Activated CD8-positive, alpha-beta T cell treated with anti-CD3 and anti-CD28 coated beads, Interleukin-2, amount 10 ng/mL, durations not matched to agents 7 days and 5 days (primary cell): Measurements from ENCODE around the gene ZDHHC24. TPM values are rescaled to one million over a fixed set of nuclear protein-coding genes. Genes with fewer than 3 reads are reported as not detected.

Source experiments
- ATAC-seq: fragments of 150-1000 bp; cut with Tn5 transposase; one replicate; pipeline ENCODE4 v1.10.0; 2021; ENCODE audit warnings: moderate library complexity
- CTCF ChIA-PET: fragments of 350-600 bp; sonication (Branson Sonifier 250); formaldehyde crosslinking; loops from one replicate; lab custom pipeline; 2021; ENCODE audit warnings: antibody characterized with exemption; lab: Charles Lee
- POLR2A ChIA-PET: fragments of 350-600 bp; sonication (Branson Sonifier 250); formaldehyde crosslinking; loops from one replicate; lab custom pipeline; 2021; ENCODE audit warnings: antibody characterized with exemption; lab: Charles Lee
- DNase-seq: peaks from one replicate; pipeline ENCODE4 v3.0.0-alpha.2; 2020
- H3K27ac Mint-ChIP-seq: one replicate; pipeline ENCODE4 v1.8.0; 2021; ENCODE audit warnings: mild to moderate bottlenecking, mixed read lengths
- H3K27me3 Mint-ChIP-seq: one replicate; pipeline ENCODE4 v1.8.0; 2021; ENCODE audit warnings: low read depth, mixed read lengths
- H3K36me3 Mint-ChIP-seq: one replicate; pipeline ENCODE4 v1.8.0; 2021; ENCODE audit warnings: low read depth, mixed read lengths
- H3K4me1 Mint-ChIP-seq: one replicate; pipeline ENCODE4 v1.8.0; 2021; ENCODE audit warnings: low read depth, mixed read lengths
- H3K4me3 Mint-ChIP-seq: one replicate; pipeline ENCODE4 v1.8.0; 2021; ENCODE audit warnings: mild to moderate bottlenecking, mixed read lengths
- H3K9me3 Mint-ChIP-seq: one replicate; pipeline ENCODE4 v1.8.0; 2022; ENCODE audit warnings: mixed read lengths; ENCODE audit not compliant: insufficient read depth
- total RNA-seq, 2 experiments: library from RNA; stranded (reverse); gene quantifications; one replicate each; pipeline ENCODE4 v1.2.3, GENCODE V29; 2021

The ZDHHC24 gene
- total RNA-seq, 2 experiments from 2014 or later = 15.5 to 15.9 TPM

- ChIA-PET CTCF (no interaction called here), POLR2A (no interaction called here)
- DNase-seq (no peak), ATAC-seq (no peak)
- H3K9me3 Mint-ChIP-seq = no peaks in the 10 kb centered on the region
- H3K36me3 Mint-ChIP-seq = peaks cover 4% of the 10 kb centered on the region
- H3K27ac Mint-ChIP-seq = no peak overlapping the region
- no peaks in the 10 kb centered on the region for H3K27me3 Mint-ChIP-seq
- no peak overlapping the region for H3K4me3 Mint-ChIP-seq
- H3K4me1 Mint-ChIP-seq = no peaks in the 10 kb centered on the region
Observed at GRCh38 chr11:66529069-66529468, 16.8 kb downstream of the ZDHHC24 start.

DNA sequence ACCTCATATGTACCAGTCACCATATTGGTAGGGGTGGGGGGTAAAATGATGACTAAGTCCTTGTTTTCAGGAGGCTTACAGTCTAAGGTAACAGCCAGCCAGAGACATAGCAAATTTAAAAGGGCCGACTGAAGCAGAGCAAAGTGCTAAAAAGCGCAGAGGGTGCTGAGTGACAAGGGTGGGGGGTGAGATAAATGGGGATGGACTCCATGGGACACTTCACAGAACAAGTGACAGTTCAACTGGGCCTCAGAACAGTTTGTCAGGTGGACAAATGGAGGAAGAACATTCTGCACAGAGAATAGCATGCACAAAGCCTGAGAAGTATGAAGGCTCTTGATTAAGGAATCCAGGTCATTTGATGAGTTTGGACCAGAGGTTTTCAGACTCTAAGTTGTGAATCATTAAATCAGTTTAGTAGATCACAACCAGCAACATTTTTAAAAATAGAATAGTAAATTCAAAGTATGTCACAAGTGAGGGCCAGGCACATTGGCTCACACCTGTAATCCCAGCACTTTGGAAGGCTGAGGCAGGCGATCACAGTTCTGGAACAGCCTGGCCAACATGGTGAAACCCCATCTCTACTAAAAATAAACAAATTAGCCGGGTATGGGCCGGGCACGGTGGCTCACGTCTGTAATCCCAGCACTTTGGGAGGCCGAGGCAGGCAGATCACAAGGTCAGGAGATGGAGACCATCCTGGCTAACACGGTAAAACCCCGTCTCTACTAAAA lies 21.4 kb downstream of the ZDHHC24 start:
- peaks cover 12% of the 10 kb centered on the region for H3K36me3 Mint-ChIP-seq
- H3K27ac Mint-ChIP-seq = no peak overlapping the region
- H3K9me3 Mint-ChIP-seq = no peaks in the 10 kb centered on the region
- H3K4me3 Mint-ChIP-seq = no peak overlapping the region
- ChIA-PET POLR2A (no interaction called here), CTCF (no interaction called here)
- H3K4me1 Mint-ChIP-seq = no peaks in the 10 kb centered on the region
- no peak for ATAC-seq
- no peaks in the 10 kb centered on the region for H3K27me3 Mint-ChIP-seq
- DNase-seq = no peak

- no peak overlapping the region for H3K27ac Mint-ChIP-seq
- H3K9me3 Mint-ChIP-seq = no peaks in the 10 kb centered on the region
- H3K27me3 Mint-ChIP-seq = no peaks in the 10 kb centered on the region
- ATAC-seq (no peak), DNase-seq (no peak)
- POLR2A ChIA-PET = no interaction called here
- CTCF ChIA-PET = no interaction called here
- H3K4me1 Mint-ChIP-seq = no peaks in the 10 kb centered on the region
- H3K4me3 Mint-ChIP-seq = no peak overlapping the region
- H3K36me3 Mint-ChIP-seq = peaks cover 12% of the 10 kb centered on the region
Observed at GRCh38 chr11:66523611-66524010, 22.2 kb downstream of the ZDHHC24 start.

DNA sequence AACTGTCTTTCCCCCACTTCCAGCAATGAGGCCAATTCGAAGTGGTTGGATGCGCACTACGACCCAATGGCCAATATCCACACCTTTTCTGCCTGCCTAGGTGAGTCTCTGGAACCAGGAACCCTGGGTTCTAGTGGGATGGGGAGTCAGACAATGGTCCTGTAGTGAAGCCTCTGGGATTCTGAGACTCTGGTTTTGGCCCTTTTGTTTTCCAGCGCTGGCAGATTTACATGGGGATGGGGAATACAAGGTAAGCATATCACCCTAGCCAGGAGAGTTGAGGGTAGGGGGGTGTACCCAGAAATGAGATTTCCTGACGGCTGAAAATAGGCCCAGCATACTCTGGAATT lies 34.9 kb downstream of the ZDHHC24 start:
- H3K9me3 Mint-ChIP-seq = no peaks in the 10 kb centered on the region
- H3K4me1 Mint-ChIP-seq = peaks cover 25% of the 10 kb centered on the region
- DNase-seq = no peak
- peak; percentile 7 for ATAC-seq
- CTCF ChIA-PET = interaction anchor here (1.2 kb wide), 1 partner anchor 32 kb away, joined by 4 read pairs; no protein-coding TSS in a partner anchor
- H3K36me3 Mint-ChIP-seq = peaks cover 9% of the 10 kb centered on the region
- POLR2A ChIA-PET = interaction anchor here (2.3 kb wide), 1 partner anchor 31 kb away, joined by 7 read pairs; the partner anchor contains the start of gene DPP3
- H3K27ac Mint-ChIP-seq = peak overlapping the region; percentile 23
- H3K27me3 Mint-ChIP-seq = no peaks in the 10 kb centered on the region
- H3K4me3 Mint-ChIP-seq = peak overlapping the region; percentile 85

GRCh38 chr11:66510271-66510989 lies 35.4 kb downstream of the ZDHHC24 start, which contains the start of gene BBS1:
BBS1 (plus strand) TSS chr11:66510635; CDS start chr11:66510660, 25 bp downstream.
- DNase-seq = peak; percentile 83
- ATAC-seq = peak; percentile 97
- H3K36me3 Mint-ChIP-seq = peaks cover 11% of the 10 kb centered on the region
- H3K27ac Mint-ChIP-seq = peak within 1 kb of the TSS; percentile 25
- ChIA-PET CTCF (interaction anchor here (1.2 to 2.5 kb wide), 2 partner anchors 32 to 168 kb away, joined by 4 to 7 read pairs; partner anchors contain the start of gene RBM4B), POLR2A (interaction anchor here (0.9 to 2.3 kb wide), 2 partner anchors 30 to 356 kb away, joined by 3 to 7 read pairs; partner anchors contain the start of gene DPP3)
- peaks cover 25% of the 10 kb centered on the region for H3K4me1 Mint-ChIP-seq
- no peaks in the 10 kb centered on the region for H3K27me3 Mint-ChIP-seq
- peak within 1 kb of the TSS; percentile 85 for H3K4me3 Mint-ChIP-seq
- no peaks in the 10 kb centered on the region for H3K9me3 Mint-ChIP-seq

GRCh38 chr11:66509131-66509561 lies 36.7 kb downstream of the ZDHHC24 start:
- H3K9me3 Mint-ChIP-seq = no peaks in the 10 kb centered on the region
- POLR2A ChIA-PET = interaction anchor here (0.7 to 2.3 kb wide), 2 partner anchors 29 to 37 kb away, joined by 3 to 7 read pairs; partner anchors contain the start of genes ACTN3 and DPP3
- CTCF ChIA-PET = interaction anchor here (2.5 kb wide), 1 partner anchor 169 kb away, joined by 7 read pairs; the partner anchor contains the start of gene RBM4B

DNA sequence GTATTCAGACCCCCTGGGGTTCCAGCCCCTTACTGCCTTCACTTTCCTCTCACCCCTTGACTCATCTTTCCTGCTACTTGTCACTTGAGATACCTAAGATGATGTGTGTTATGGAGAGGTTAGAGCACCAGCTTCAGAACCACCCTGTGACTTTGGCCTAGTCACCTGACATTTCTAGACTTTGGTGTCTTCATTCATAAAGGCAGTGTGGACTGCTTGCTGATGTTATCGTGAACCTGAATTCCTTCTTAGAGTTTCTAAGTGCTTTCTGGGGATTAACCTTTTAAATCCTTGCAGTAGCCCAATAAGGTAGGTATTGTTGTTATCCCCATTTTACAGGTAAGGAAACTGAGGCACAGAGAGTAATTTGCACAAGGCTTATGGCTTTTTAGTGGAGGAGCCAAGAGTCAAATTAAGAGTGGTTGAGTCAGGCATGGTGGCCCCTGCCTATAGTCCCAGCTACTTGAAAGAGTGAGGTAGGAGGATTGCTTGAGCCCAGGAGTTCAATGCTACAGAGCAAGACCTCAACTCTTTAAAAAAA lies 40.5 kb downstream of the ZDHHC24 start:
- CTCF ChIA-PET = interaction anchor here (1.3 kb wide), 1 partner anchor 14 kb away, joined by 4 read pairs; no protein-coding TSS in a partner anchor
- no peaks in the 10 kb centered on the region for H3K27me3 Mint-ChIP-seq
- ATAC-seq = no peak
- POLR2A ChIA-PET = no interaction called here
- no peak overlapping the region for H3K4me3 Mint-ChIP-seq
- peaks cover 14% of the 10 kb centered on the region for H3K4me1 Mint-ChIP-seq
- peaks cover 23% of the 10 kb centered on the region for H3K36me3 Mint-ChIP-seq
- no peak overlapping the region for H3K27ac Mint-ChIP-seq
- DNase-seq = no peak
- no peaks in the 10 kb centered on the region for H3K9me3 Mint-ChIP-seq

More at GRCh38 chr11:66509131-66509561, 36.7 kb downstream of the ZDHHC24 start:
- Mint-ChIP-seq H3K36me3 (peaks cover 17% of the 10 kb centered on the region), H3K27me3 (no peaks in the 10 kb centered on the region), H3K4me3 (no peak overlapping the region), H3K4me1 (peaks cover 25% of the 10 kb centered on the region), H3K27ac (peak overlapping the region; percentile 39)
- DNase-seq (peak; percentile 21), ATAC-seq (no peak)

DNA sequence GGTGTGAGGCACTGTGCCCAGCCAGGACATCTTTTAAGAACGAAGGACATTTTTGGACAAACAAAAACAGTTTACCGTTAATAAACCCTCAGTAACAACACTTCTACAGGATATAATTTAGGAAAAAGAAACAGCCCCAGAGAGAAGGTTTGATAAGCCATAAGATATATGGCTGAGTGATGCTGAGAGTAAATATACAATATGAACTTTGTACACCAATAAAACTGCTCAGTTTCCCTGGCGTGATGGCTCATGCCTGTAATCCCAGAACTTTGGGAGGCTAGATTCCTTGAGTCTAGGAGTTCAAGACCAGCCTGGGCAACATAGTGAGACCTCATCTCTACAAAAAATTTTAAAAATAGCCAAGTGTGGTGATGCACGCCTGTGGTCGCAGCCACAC lies 47.3 kb downstream of the ZDHHC24 start:
- DNase-seq (no peak), ATAC-seq (no peak)
- Mint-ChIP-seq H3K9me3 (no peaks in the 10 kb centered on the region), H3K36me3 (peaks cover 28% of the 10 kb centered on the region), H3K4me1 (no peaks in the 10 kb centered on the region), H3K4me3 (no peak overlapping the region), H3K27me3 (no peaks in the 10 kb centered on the region), H3K27ac (no peak overlapping the region)
- CTCF ChIA-PET = no interaction called here
- POLR2A ChIA-PET = interaction anchor here (0.7 kb wide), 1 partner anchor 608 kb away, joined by 3 read pairs; no protein-coding TSS in a partner anchor

DNA sequence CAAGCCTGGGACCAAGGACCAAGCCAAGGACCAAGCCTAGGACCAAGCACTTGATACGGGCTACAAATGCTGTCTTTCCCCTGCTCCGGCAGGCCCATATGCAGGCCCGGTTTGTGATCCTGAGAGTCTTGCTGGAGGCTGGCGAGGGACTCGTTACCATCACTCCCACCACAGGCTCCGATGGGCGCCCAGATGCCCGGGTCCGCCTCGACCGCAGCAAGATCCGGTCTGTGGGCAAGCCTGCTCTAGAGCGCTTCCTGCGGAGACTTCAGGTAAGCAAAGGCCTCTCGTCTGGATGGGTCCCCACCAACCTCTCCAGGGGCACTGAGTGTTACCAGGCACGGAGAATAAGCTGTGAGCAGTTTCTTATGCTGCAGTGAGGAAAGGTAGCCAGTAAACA lies 48.6 kb downstream of the ZDHHC24 start:
- CTCF ChIA-PET = no interaction called here
- no peaks in the 10 kb centered on the region for H3K9me3 Mint-ChIP-seq
- POLR2A ChIA-PET = no interaction called here
- H3K27ac Mint-ChIP-seq = no peak overlapping the region
- no peak for ATAC-seq
- no peaks in the 10 kb centered on the region for H3K27me3 Mint-ChIP-seq
- DNase-seq = no peak
- no peak overlapping the region for H3K4me3 Mint-ChIP-seq
- no peaks in the 10 kb centered on the region for H3K4me1 Mint-ChIP-seq
- peaks cover 30% of the 10 kb centered on the region for H3K36me3 Mint-ChIP-seq

DNA sequence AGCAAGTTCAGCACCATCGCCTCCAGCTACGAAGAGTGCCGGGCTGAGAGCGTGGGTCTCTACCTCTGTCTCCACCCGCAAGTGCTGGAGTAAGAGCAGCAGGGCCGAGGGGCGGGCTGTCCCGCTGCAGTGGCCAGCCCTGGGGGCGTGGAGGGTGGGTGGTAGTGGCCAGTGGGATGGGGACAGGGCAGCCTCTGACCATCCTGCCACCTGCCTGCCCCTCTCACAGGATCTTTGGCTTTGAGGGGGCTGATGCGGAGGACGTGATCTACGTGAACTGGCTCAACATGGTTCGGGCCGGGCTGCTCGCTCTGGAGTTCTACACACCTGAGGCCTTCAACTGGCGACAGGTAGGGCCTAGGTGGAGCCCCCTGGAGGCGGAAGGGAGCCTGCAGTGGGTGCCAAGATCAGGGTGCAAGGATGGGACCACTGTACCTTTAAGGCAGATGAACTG lies 50.4 kb downstream of the ZDHHC24 start:
- ATAC-seq (peak; percentile 48), DNase-seq (peak; percentile 27)
- ChIA-PET POLR2A (no interaction called here), CTCF (no interaction called here)
- Mint-ChIP-seq H3K27ac (no peak overlapping the region), H3K27me3 (no peaks in the 10 kb centered on the region), H3K9me3 (no peaks in the 10 kb centered on the region), H3K4me1 (no peaks in the 10 kb centered on the region), H3K4me3 (no peak overlapping the region), H3K36me3 (peaks cover 27% of the 10 kb centered on the region)

DNA sequence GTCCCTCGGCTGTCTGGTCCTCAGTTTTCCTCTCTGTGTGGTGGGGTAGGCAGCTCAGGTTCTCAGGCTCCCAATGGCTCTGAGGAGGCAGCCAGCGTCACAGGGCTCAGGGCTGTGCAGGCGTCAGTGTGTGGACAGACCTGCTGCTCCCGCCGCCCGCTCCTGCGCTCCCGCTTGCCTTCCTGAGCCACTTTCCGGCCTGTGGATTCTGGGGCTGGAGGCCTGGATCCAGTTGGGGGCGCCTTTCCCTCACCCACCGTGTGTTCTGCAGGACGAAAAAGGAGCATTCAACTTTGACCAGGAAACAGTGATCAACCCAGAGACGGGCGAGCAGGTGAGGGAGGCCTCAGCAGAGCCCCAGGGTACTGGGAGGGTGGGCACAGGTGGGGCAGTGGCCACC lies 50.9 kb downstream of the ZDHHC24 start:
- no peak for ATAC-seq
- no peak for DNase-seq
- CTCF ChIA-PET = no interaction called here

More for the DNA sequence above, 50.9 kb downstream of the ZDHHC24 start:
- Mint-ChIP-seq H3K4me1 (no peaks in the 10 kb centered on the region), H3K36me3 (peaks cover 28% of the 10 kb centered on the region), H3K9me3 (no peaks in the 10 kb centered on the region), H3K27ac (no peak overlapping the region), H3K4me3 (no peak overlapping the region), H3K27me3 (no peaks in the 10 kb centered on the region)
- POLR2A ChIA-PET = no interaction called here
